Measurements from ENCODE around the gene LARP7.

- no peak for TF ChIP-seq POLR2AphosphoS5 (IDR thresholded peaks at IDR 0.05; ENCODE audit: low read depth, low read length)
- TF ChIP-seq TAF1 (IDR thresholded peaks at IDR 0.05; ENCODE audit: low read depth, low read length): no peak
Observed at GRCh38 chr4:112593438-112594133, 43.4 kb upstream of the LARP7 start.
